ENCODE results near the gene ZNF398.
"Not testable (repeated sequence)": the region's sequence is repeated elsewhere in the genome, so short reads cannot be mapped to it uniquely, and the experiment has no call there.

The ZNF398 gene

GRCh38 chr7:149198161-149198816 lies 51.0 kb downstream of the ZNF398 start:
- no peak for DNase-seq

- DNase-seq: no peak
Observed at GRCh38 chr7:149199234-149199995, 52.2 kb downstream of the ZNF398 start.

- no peak for DNase-seq
Observed at GRCh38 chr7:149202831-149203231, 55.6 kb downstream of the ZNF398 start.

GRCh38 chr7:149205690-149206381 lies 58.6 kb downstream of the ZNF398 start:
- DNase-seq: no peak

- DNase-seq: no peak
Observed at GRCh38 chr7:149207324-149208035, 60.2 kb downstream of the ZNF398 start.

GRCh38 chr7:149209518-149210269 lies 62.4 kb downstream of the ZNF398 start:
- DNase-seq: peak; percentile 66

GRCh38 chr7:149210551-149210950 lies 63.3 kb downstream of the ZNF398 start:
- no peak for DNase-seq

- no peak for DNase-seq
Observed at GRCh38 chr7:149214020-149214720, 66.9 kb downstream of the ZNF398 start.

- DNase-seq: no peak
Observed at GRCh38 chr7:149216402-149216801, 69.1 kb downstream of the ZNF398 start.

- no peak for DNase-seq
Observed at GRCh38 chr7:149217570-149217969, 70.3 kb downstream of the ZNF398 start.

- DNase-seq: no peak
Observed at GRCh38 chr7:149218469-149219420, 71.5 kb downstream of the ZNF398 start.

- no peak for DNase-seq
Observed at GRCh38 chr7:149220534-149220933, 73.3 kb downstream of the ZNF398 start.

- no peak for DNase-seq
Observed at GRCh38 chr7:149223176-149223575, 75.9 kb downstream of the ZNF398 start.

- DNase-seq: no peak
Observed at GRCh38 chr7:149223761-149224160, 76.5 kb downstream of the ZNF398 start.

- DNase-seq: no peak
Observed at GRCh38 chr7:149224352-149224751, 77.1 kb downstream of the ZNF398 start.

- no peak for DNase-seq
Observed at GRCh38 chr7:149225106-149225505, 77.9 kb downstream of the ZNF398 start.

GRCh38 chr7:149225656-149226055 lies 78.4 kb downstream of the ZNF398 start:
- DNase-seq: no peak

- DNase-seq: not testable (repeated sequence)
Observed at GRCh38 chr7:149226366-149226765, 79.1 kb downstream of the ZNF398 start.

GRCh38 chr7:149226840-149227494 lies 79.7 kb downstream of the ZNF398 start:
- no peak for DNase-seq

Data from CD4-positive, alpha-beta T cell treated with Interleukin-17A for 4 hours (primary cell).